HepG2 (cell line): ENCODE results near the gene KLHL11. TPM values are rescaled to one million over a fixed set of nuclear protein-coding genes. Genes with fewer than 3 reads are reported as not detected.
A peak's percentile ranks its signal among the peaks of the same experiment; 100 is the strongest.

Source experiments
- ARNT2 ChIP-seq: sonication (generic); formaldehyde crosslinking; IDR thresholded peaks from 2 replicates; pipeline ENCODE4 v1.8.0; 2022; ENCODE audit warnings: mild to moderate bottlenecking, low read depth, missing genetic modification reagents, moderate library complexity
- CENPX ChIP-seq: sonication (generic); formaldehyde crosslinking; IDR thresholded peaks from 2 replicates; pipeline ENCODE4 v1.9.0; 2021; ENCODE audit warnings: mild to moderate bottlenecking, missing genetic modification reagents, moderate library complexity
- GATA4 ChIP-seq: sonication (generic); IDR thresholded peaks from 2 replicates; pipeline ENCODE4 v1.6.1; 2016; ENCODE audit warnings: antibody characterized with exemption, low read depth, borderline replicate concordance
- HNF1B ChIP-seq: sonication (generic); formaldehyde crosslinking; IDR thresholded peaks from 2 replicates; pipeline ENCODE4 v1.5.1; 2020; ENCODE audit warnings: mild to moderate bottlenecking, moderate library complexity, missing genetic modification reagents
- IRX3 ChIP-seq: sonication (generic); formaldehyde crosslinking; IDR thresholded peaks from 2 replicates; pipeline ENCODE4 v1.8.1; 2023; ENCODE audit warnings: mild to moderate bottlenecking, low read depth, missing genetic modification reagents, borderline replicate concordance
- JUNB ChIP-seq: sonication (generic); formaldehyde crosslinking; IDR thresholded peaks from 2 replicates; pipeline ENCODE4 v1.8.0; 2022; ENCODE audit warnings: missing genetic modification reagents, mild to moderate bottlenecking, borderline replicate concordance
- KDM2A ChIP-seq: sonication (generic); formaldehyde crosslinking; IDR thresholded peaks from 2 replicates; pipeline ENCODE4 v1.4.0; 2020; ENCODE audit warnings: low read depth, missing genetic modification reagents, borderline replicate concordance
- KLF12 ChIP-seq: sonication (generic); formaldehyde crosslinking; IDR thresholded peaks from 2 replicates; pipeline ENCODE4 v1.4.0; 2020; ENCODE audit warnings: missing genetic modification reagents, borderline replicate concordance
- KLF16 ChIP-seq, 2 experiments: sonication (generic) in 1 of 2; formaldehyde crosslinking in 1 of 2; IDR thresholded peaks; 2 replicates each; pipeline versions ENCODE4 v1.6.1 to v1.8.0; 2016 to 2023; ENCODE audit warnings: missing genetic modification reagents in 2 of 2, missing compliant biosample characterization in 1 of 2
- RNF219 ChIP-seq: sonication (generic); formaldehyde crosslinking; IDR thresholded peaks from 2 replicates; pipeline ENCODE4 v1.5.0; 2020; ENCODE audit warnings: mild to moderate bottlenecking, missing genetic modification reagents
- SOX5 ChIP-seq: IDR thresholded peaks from 2 replicates; pipeline ENCODE4 v1.6.1; 2016; ENCODE audit warnings: borderline replicate concordance
- TFE3 ChIP-seq: IDR thresholded peaks from 2 replicates; pipeline ENCODE4 v1.6.1; 2016
- THYN1 ChIP-seq: sonication (generic); formaldehyde crosslinking; IDR thresholded peaks from 2 replicates; pipeline ENCODE4 v1.8.1; 2023; ENCODE audit warnings: low read depth, mild to moderate bottlenecking, moderate library complexity, missing genetic modification reagents, borderline replicate concordance
- ZBTB33 ChIP-seq: sonication (generic); formaldehyde crosslinking; IDR thresholded peaks from 2 replicates; pipeline ENCODE4 v1.4.0; 2020; ENCODE audit warnings: missing genetic modification reagents
- ZFP37 ChIP-seq: sonication (generic); formaldehyde crosslinking; IDR thresholded peaks from 2 replicates; pipeline ENCODE4 v1.4.0; 2020; ENCODE audit warnings: missing genetic modification reagents, borderline replicate concordance
- ZMAT3 ChIP-seq: sonication (generic); formaldehyde crosslinking; conservative IDR thresholded peaks from 2 replicates; pipeline ENCODE4 v1.7.0; 2021; ENCODE audit warnings: missing genetic modification reagents
- ZNF230 ChIP-seq: sonication (generic); formaldehyde crosslinking; IDR thresholded peaks from 2 replicates; pipeline ENCODE4 v1.4.0; 2020; ENCODE audit warnings: mild to moderate bottlenecking, missing genetic modification reagents
- ZNF788 ChIP-seq: sonication (generic); formaldehyde crosslinking; IDR thresholded peaks from 2 replicates; pipeline ENCODE4 v1.5.0; 2020; ENCODE audit warnings: mild to moderate bottlenecking, missing genetic modification reagents, borderline replicate concordance
- ZZZ3 ChIP-seq: sonication (generic); formaldehyde crosslinking; IDR thresholded peaks from 2 replicates; pipeline ENCODE4 v1.4.0; 2020; ENCODE audit warnings: missing genetic modification reagents, mild to moderate bottlenecking, borderline replicate concordance
- polyA plus RNA-seq, 8 experiments: library from polyadenylated mRNA; depleted of rRNA in 3 of 8; stranded (reverse) in 7 of 8; unstranded in 1 of 8; fragments of >200 nt; fragmentation: Illumina TruSeq in 4 of 8; extraction: Trizol in 4 of 8; gene quantifications; 2 replicates each; pipeline versions ENCODE4 v1.2.1 to v1.2.3, GENCODE V29; 2011 to 2016; ENCODE audit warnings: low read depth in 4 of 8, missing spikeins in 1 of 8, mixed read lengths in 1 of 8; ENCODE audit not compliant: insufficient read depth in 1 of 8
- total RNA-seq, 5 experiments: library from RNA; depleted of rRNA; stranded (reverse); fragments of >200 nt; fragmentation: Illumina TruSeq; extraction: Trizol; gene quantifications; 2 replicates each; pipeline ENCODE4 v1.2.3, GENCODE V29; 2016; ENCODE audit warnings: low read depth in 1 of 5
- TF ChIP-seq, protein P1 (sequence below): sonication (generic); formaldehyde crosslinking; conservative IDR thresholded peaks from 2 replicates; pipeline ENCODE4 v1.4.0; 2020; ENCODE audit warnings: missing genetic modification reagents

Gene KLHL11
- total and polyA plus RNA-seq, 2 of the 13 experiments (the other 11 are each of a cell fraction or from before 2014, with no cell fraction given): 7.7 to 27.5 TPM

GRCh38 chr17:41864498-41864835 lies 756 bp downstream of the KLHL11 start (continued):
- TF ChIP-seq TFE3 (CRISPR knock-in tag) (no peak), IRX3 (CRISPR knock-in tag) (peak; percentile 18; the same call in 1 of the 2 replicates), KDM2A (no peak), ZZZ3 (CRISPR knock-in tag) (0 out of 2 replicates have a peak, but pooled peaks have one; percentile 33), ZBTB33 (CRISPR knock-in tag) (no peak), ZNF788 (no peak), JUNB (CRISPR knock-in tag) (no peak), GATA4 (no peak), ZFP37 (CRISPR knock-in tag) (0 out of 2 replicates have a peak, but pooled peaks have one; percentile 30), RNF219 (CRISPR knock-in tag) (no peak), SOX5 (peak; percentile 22; the same call in 1 of the 2 replicates), HNF1B (CRISPR knock-in tag) (peak; percentile 39; the same call in 1 of the 2 replicates), CENPX (no peak), KLF16 (CRISPR knock-in tag; IDR thresholded peaks at IDR 0.05) (0 out of 4 replicates have a peak, but pooled peaks of 1 of the 2 experiments have one; percentile 51), KLF12 (CRISPR knock-in tag) (no peak; the same call in 1 of the 2 replicates), ARNT2 (CRISPR knock-in tag) (no peak), ZNF230 (CRISPR knock-in tag) (no peak), THYN1 (no peak; the same call in 1 of the 2 replicates), ZMAT3 (CRISPR knock-in tag) (0 out of 2 replicates have a peak, but pooled peaks have one; percentile 22)
- TF ChIP-seq, protein P1, sequence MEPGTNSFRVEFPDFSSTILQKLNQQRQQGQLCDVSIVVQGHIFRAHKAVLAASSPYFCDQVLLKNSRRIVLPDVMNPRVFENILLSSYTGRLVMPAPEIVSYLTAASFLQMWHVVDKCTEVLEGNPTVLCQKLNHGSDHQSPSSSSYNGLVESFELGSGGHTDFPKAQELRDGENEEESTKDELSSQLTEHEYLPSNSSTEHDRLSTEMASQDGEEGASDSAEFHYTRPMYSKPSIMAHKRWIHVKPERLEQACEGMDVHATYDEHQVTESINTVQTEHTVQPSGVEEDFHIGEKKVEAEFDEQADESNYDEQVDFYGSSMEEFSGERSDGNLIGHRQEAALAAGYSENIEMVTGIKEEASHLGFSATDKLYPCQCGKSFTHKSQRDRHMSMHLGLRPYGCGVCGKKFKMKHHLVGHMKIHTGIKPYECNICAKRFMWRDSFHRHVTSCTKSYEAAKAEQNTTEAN (CRISPR knock-in tag): no peak
